CD4-positive, CD25-positive, alpha-beta regulatory T cell (primary cell): ENCODE data around the gene BOK. TPM values are rescaled to one million over a fixed set of nuclear protein-coding genes. Genes with fewer than 3 reads are reported as not detected.

Experiments
- ATAC-seq, 2 donors: fragments of 150-1000 bp; cut with Tn5 transposase; one replicate each; pipeline ENCODE4 v1.10.0; 2021; ENCODE audit warnings: low read depth in 2 of 2, moderate number of reproducible peaks in 2 of 2, moderate library complexity in 1 of 2
- DNase-seq, 3 donors: peaks; one replicate each; pipeline versions ENCODE4 v3.0.0 to v3.0.0-alpha.2; 2012 to 2022; ENCODE audit warnings: mixed read lengths in 1 of 3
- H3K27ac ChIP-seq: one replicate; pipeline ENCODE4 v1.7.0; 2013; ENCODE audit warnings: mild to moderate bottlenecking, low read length; ENCODE audit not compliant: insufficient read depth, poor library complexity, severe bottlenecking
- H3K27me3 ChIP-seq: one replicate; pipeline ENCODE4 v1.7.0; 2013; ENCODE audit warnings: low read length; ENCODE audit not compliant: control insufficient read depth, insufficient read depth
- H3K36me3 ChIP-seq: one replicate; pipeline ENCODE4 v1.7.0; 2013; ENCODE audit warnings: mild to moderate bottlenecking, low read length, moderate library complexity; ENCODE audit not compliant: control insufficient read depth, insufficient read depth
- H3K4me1 ChIP-seq: 2 replicates; pipeline ENCODE4 v1.7.0; 2013; ENCODE audit warnings: mild to moderate bottlenecking, low read length; ENCODE audit not compliant: insufficient read depth, control insufficient read depth, poor library complexity, severe bottlenecking
- H3K4me3 ChIP-seq: one replicate; pipeline ENCODE4 v1.7.0; 2013; ENCODE audit warnings: low read depth, mild to moderate bottlenecking, low read length, moderate library complexity
- H3K9me3 ChIP-seq, 2 experiments: 1 replicate in 1 of 2; 2 replicates in 1 of 2; pipeline ENCODE4 v1.7.0; 2013; ENCODE audit warnings: low read length in 2 of 2, mild to moderate bottlenecking in 1 of 2, moderate library complexity in 1 of 2; ENCODE audit not compliant: control insufficient read depth in 2 of 2
- H3K27ac Mint-ChIP-seq, 3 donors: one replicate each; pipeline ENCODE4 v1.8.0; 2020 to 2022; ENCODE audit warnings: mild to moderate bottlenecking in 3 of 3, mixed read lengths in 3 of 3, moderate library complexity in 2 of 3
- H3K27me3 Mint-ChIP-seq: one replicate; pipeline ENCODE4 v1.8.0; 2022; ENCODE audit warnings: mild to moderate bottlenecking, mixed read lengths
- H3K36me3 Mint-ChIP-seq: one replicate; pipeline ENCODE4 v1.8.0; 2020; ENCODE audit warnings: mixed read lengths
- H3K4me1 Mint-ChIP-seq, 4 donors: one replicate each; pipeline ENCODE4 v1.8.0; 2020 to 2022; ENCODE audit warnings: mixed read lengths in 4 of 4, mild to moderate bottlenecking in 1 of 4
- H3K4me3 Mint-ChIP-seq, 4 donors: one replicate each; pipeline ENCODE4 v1.8.0; 2020 to 2022; ENCODE audit warnings: mild to moderate bottlenecking in 4 of 4, mixed read lengths in 4 of 4, moderate library complexity in 3 of 4
- H3K9me3 Mint-ChIP-seq, 7 donors: one replicate each; pipeline ENCODE4 v1.8.0; 2020 to 2022; ENCODE audit warnings: mixed read lengths in 7 of 7, mild to moderate bottlenecking in 3 of 7, moderate library complexity in 2 of 7
- polyA plus RNA-seq, 4 donors: library from polyadenylated mRNA; unstranded; fragments of 300-500 nt; fragmentation: Illumina TruSeq; gene quantifications; one replicate each; pipeline ENCODE4 v1.2.3, GENCODE V29; 2021
- total RNA-seq: library from RNA; stranded (reverse); gene quantifications from one replicate; pipeline ENCODE4 v1.2.3, GENCODE V29; 2022

The BOK gene
- total and polyA plus RNA-seq, 5 donors from 2014 or later = not detected

- no peaks in the 10 kb centered on the region for H3K36me3 ChIP-seq
- Mint-ChIP-seq H3K36me3 (no peaks in the 10 kb centered on the region), H3K27me3 (peaks cover 46% of the 10 kb centered on the region), H3K9me3 (peaks cover 0 to 1% (median 0%) of the 10 kb centered on the region in 7 donors), H3K27ac (no peak overlapping the region), H3K4me3 (peak overlapping the region in 3 of 4 donors; percentile 33 to 72 (median 61)), H3K4me1 (peaks cover 0 to 5% (median 0%) of the 10 kb centered on the region in 4 donors)
- H3K4me3 ChIP-seq = no peak overlapping the region
- H3K27ac ChIP-seq = no peak overlapping the region
- peak; percentile 40 to 54 (median 47) for DNase-seq
- peak; percentile 67 to 71 for ATAC-seq
- peaks cover 6% of the 10 kb centered on the region for H3K27me3 ChIP-seq
- no peaks in the 10 kb centered on the region for H3K9me3 ChIP-seq
- H3K4me1 ChIP-seq = peaks cover 11% of the 10 kb centered on the region
These were observed 17.6 kb upstream of the BOK start for GRCh38 chr2:241540771-241541561.

- Histone ChIP-seq H3K4me3 (no peak overlapping the region), H3K27ac (no peak overlapping the region), H3K36me3 (no peaks in the 10 kb centered on the region), H3K9me3 (no peaks in the 10 kb centered on the region), H3K4me1 (peaks cover 11% of the 10 kb centered on the region), H3K27me3 (peaks cover 6% of the 10 kb centered on the region)
- Mint-ChIP-seq H3K4me1 (peaks cover 0 to 5% (median 0%) of the 10 kb centered on the region in 4 donors), H3K27me3 (peaks cover 44% of the 10 kb centered on the region), H3K4me3 (no peak overlapping the region), H3K9me3 (peaks cover 0 to 1% (median 0%) of the 10 kb centered on the region in 7 donors), H3K36me3 (no peaks in the 10 kb centered on the region), H3K27ac (no peak overlapping the region)
- ATAC-seq (no peak), DNase-seq (no peak)
These were observed 16.8 kb upstream of the BOK start for GRCh38 chr2:241541564-241542277.

GRCh38 chr2:241542278-241542605 is 16.3 kb upstream of the BOK start:
- ATAC-seq (no peak), DNase-seq (no peak)
- H3K27me3 ChIP-seq = peaks cover 6% of the 10 kb centered on the region

GRCh38 chr2:241545106-241545505 is 13.4 kb upstream of the BOK start:
- Histone ChIP-seq H3K4me3 (no peak overlapping the region), H3K27me3 (peaks cover 6% of the 10 kb centered on the region), H3K36me3 (no peaks in the 10 kb centered on the region), H3K9me3 (no peaks in the 10 kb centered on the region), H3K27ac (no peak overlapping the region), H3K4me1 (peaks cover 11% of the 10 kb centered on the region)
- Mint-ChIP-seq H3K27ac (no peak overlapping the region), H3K36me3 (no peaks in the 10 kb centered on the region), H3K4me3 (no peak overlapping the region), H3K27me3 (peaks cover 24% of the 10 kb centered on the region), H3K4me1 (peaks cover 0 to 3% (median 1%) of the 10 kb centered on the region in 4 donors), H3K9me3 (peaks cover 0 to 3% (median 0%) of the 10 kb centered on the region in 7 donors)
- ATAC-seq = no peak
- DNase-seq = no peak

More at GRCh38 chr2:241542278-241542605, 16.3 kb upstream of the BOK start:
- no peak overlapping the region for H3K4me3 Mint-ChIP-seq
- no peak overlapping the region for H3K4me3 ChIP-seq
- H3K27ac Mint-ChIP-seq = no peak overlapping the region
- H3K36me3 Mint-ChIP-seq = no peaks in the 10 kb centered on the region
- no peaks in the 10 kb centered on the region for H3K36me3 ChIP-seq
- H3K27ac ChIP-seq = no peak overlapping the region
- peaks cover 0 to 5% (median 0%) of the 10 kb centered on the region in 4 donors for H3K4me1 Mint-ChIP-seq
- peaks cover 11% of the 10 kb centered on the region for H3K4me1 ChIP-seq
- peaks cover 0 to 1% (median 0%) of the 10 kb centered on the region in 7 donors for H3K9me3 Mint-ChIP-seq
- peaks cover 40% of the 10 kb centered on the region for H3K27me3 Mint-ChIP-seq
- H3K9me3 ChIP-seq = no peaks in the 10 kb centered on the region

- no peak overlapping the region for H3K27ac ChIP-seq
- H3K27me3 ChIP-seq = peaks cover 6% of the 10 kb centered on the region
- Mint-ChIP-seq H3K27ac (no peak overlapping the region), H3K4me3 (no peak overlapping the region), H3K9me3 (peaks cover 0 to 3% (median 0%) of the 10 kb centered on the region in 7 donors), H3K4me1 (peaks cover 0 to 2% (median 0%) of the 10 kb centered on the region in 4 donors), H3K36me3 (no peaks in the 10 kb centered on the region), H3K27me3 (peaks cover 21% of the 10 kb centered on the region)
- DNase-seq = no peak
- H3K4me3 ChIP-seq = no peak overlapping the region
- no peaks in the 10 kb centered on the region for H3K9me3 ChIP-seq
- peaks cover 8% of the 10 kb centered on the region for H3K4me1 ChIP-seq
- no peak for ATAC-seq
- no peaks in the 10 kb centered on the region for H3K36me3 ChIP-seq
These were observed 12.7 kb upstream of the BOK start for GRCh38 chr2:241545523-241546473.

- Mint-ChIP-seq H3K4me1 (peaks cover 0 to 2% (median 0%) of the 10 kb centered on the region in 4 donors), H3K27ac (no peak overlapping the region), H3K36me3 (no peaks in the 10 kb centered on the region), H3K4me3 (peak overlapping the region in 1 of 4 donors; percentile 56), H3K9me3 (peaks cover 0 to 3% (median 0%) of the 10 kb centered on the region in 7 donors), H3K27me3 (peaks cover 21% of the 10 kb centered on the region)
- Histone ChIP-seq H3K36me3 (no peaks in the 10 kb centered on the region), H3K4me1 (no peaks in the 10 kb centered on the region), H3K27ac (no peak overlapping the region), H3K9me3 (no peaks in the 10 kb centered on the region), H3K27me3 (peaks cover 6% of the 10 kb centered on the region), H3K4me3 (no peak overlapping the region)
- DNase-seq = no peak
- ATAC-seq = no peak
These were observed 11.6 kb upstream of the BOK start for GRCh38 chr2:241546771-241547498.
